ENCODE measurements around the gene STK17A.

The STK17A gene

GRCh38 chr7:43565786-43566185 is 17.1 kb upstream of the STK17A start:
- TF ChIP-seq FOXP2 (optimal IDR thresholded peaks at IDR 0.05; ENCODE audit: borderline replicate concordance, extremely low read depth, extremely low read length, insufficient read depth) (no peak), SIN3A (IDR thresholded peaks at IDR 0.05; ENCODE audit: borderline replicate concordance, insufficient read depth, low read length) (no peak), TAF1 (IDR thresholded peaks at IDR 0.05; ENCODE audit: borderline replicate concordance, insufficient read depth, low read length) (no peak), POLR2AphosphoS5 (IDR thresholded peaks at IDR 0.05; ENCODE audit: low read depth, low read length) (no peak), REST (IDR thresholded peaks at IDR 0.05; ENCODE audit: insufficient read depth in 1 of 2, low read depth in 2 of 2, low read length in 2 of 2) (no peak)

- TF ChIP-seq POLR2AphosphoS5 (IDR thresholded peaks at IDR 0.05; ENCODE audit: low read depth, low read length) = no peak
- TF ChIP-seq REST (IDR thresholded peaks at IDR 0.05; ENCODE audit: insufficient read depth in 1 of 2, low read depth in 2 of 2, low read length in 2 of 2) = no peak
- no peak for TF ChIP-seq SIN3A (IDR thresholded peaks at IDR 0.05; ENCODE audit: borderline replicate concordance, insufficient read depth, low read length)
- TF ChIP-seq TAF1 (IDR thresholded peaks at IDR 0.05; ENCODE audit: borderline replicate concordance, insufficient read depth, low read length) = no peak
- no peak for TF ChIP-seq FOXP2 (optimal IDR thresholded peaks at IDR 0.05; ENCODE audit: borderline replicate concordance, extremely low read depth, extremely low read length, insufficient read depth)
Measured at GRCh38 chr7:43568529-43568928, 14.4 kb upstream of the STK17A start.

DNA sequence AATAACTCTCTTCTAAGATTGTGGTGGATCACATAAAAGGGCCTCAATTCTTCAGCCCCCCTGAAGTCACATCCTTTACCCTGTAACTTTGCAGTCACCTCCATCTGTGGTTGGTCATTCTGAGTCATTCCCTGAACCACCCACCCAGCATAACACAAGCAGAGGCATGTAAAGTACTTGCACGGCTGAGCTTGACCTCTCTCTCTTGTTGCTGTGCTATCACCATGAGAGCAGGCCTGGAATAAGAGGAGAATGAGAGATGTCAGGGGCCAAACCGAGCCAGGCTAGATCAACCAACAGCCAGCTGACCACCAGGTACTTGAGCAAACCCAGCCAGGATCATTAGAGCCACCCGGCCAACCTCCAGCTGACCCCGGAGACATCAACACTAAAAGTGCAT is 13.5 kb upstream of the STK17A start:
- TF ChIP-seq SIN3A (IDR thresholded peaks at IDR 0.05; ENCODE audit: borderline replicate concordance, insufficient read depth, low read length) (no peak), POLR2AphosphoS5 (IDR thresholded peaks at IDR 0.05; ENCODE audit: low read depth, low read length) (no peak), REST (IDR thresholded peaks at IDR 0.05; ENCODE audit: insufficient read depth in 1 of 2, low read depth in 2 of 2, low read length in 2 of 2) (no peak), TAF1 (IDR thresholded peaks at IDR 0.05; ENCODE audit: borderline replicate concordance, insufficient read depth, low read length) (no peak), FOXP2 (optimal IDR thresholded peaks at IDR 0.05; ENCODE audit: borderline replicate concordance, extremely low read depth, extremely low read length, insufficient read depth) (no peak)

- TF ChIP-seq REST (IDR thresholded peaks at IDR 0.05; ENCODE audit: insufficient read depth in 1 of 2, low read depth in 2 of 2, low read length in 2 of 2) = no peak
- no peak for TF ChIP-seq POLR2AphosphoS5 (IDR thresholded peaks at IDR 0.05; ENCODE audit: low read depth, low read length)
- TF ChIP-seq SIN3A (IDR thresholded peaks at IDR 0.05; ENCODE audit: borderline replicate concordance, insufficient read depth, low read length) = no peak
- TF ChIP-seq FOXP2 (optimal IDR thresholded peaks at IDR 0.05; ENCODE audit: borderline replicate concordance, extremely low read depth, extremely low read length, insufficient read depth) = no peak
- no peak for TF ChIP-seq TAF1 (IDR thresholded peaks at IDR 0.05; ENCODE audit: borderline replicate concordance, insufficient read depth, low read length)
Measured at GRCh38 chr7:43570688-43571365, 12.1 kb upstream of the STK17A start.
